Measurements from ENCODE around the gene ITGA11.
A peak's percentile ranks its signal among the peaks of the same experiment; 100 is the strongest.

Gene ITGA11

DNA sequence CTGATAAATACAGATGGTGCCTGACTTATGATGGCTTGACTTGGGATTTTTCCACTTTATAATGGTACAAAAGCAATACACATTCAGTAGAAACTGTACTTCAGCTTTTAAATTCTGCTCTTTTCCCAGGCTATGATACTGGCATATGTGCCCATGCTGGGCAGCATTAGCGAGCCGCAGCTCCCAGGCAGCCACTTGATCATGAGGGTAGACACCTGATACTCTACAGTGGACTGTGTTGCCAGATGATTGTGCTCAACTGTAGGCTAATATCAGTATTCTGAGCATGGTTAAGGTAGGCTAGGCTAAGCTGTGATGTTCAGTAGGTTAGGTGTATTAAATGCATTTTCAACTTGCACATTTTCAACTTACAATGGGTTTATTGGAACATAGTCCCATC lies 172.1 kb downstream of the ITGA11 start:
- DNase-seq, result peak; percentile 20

DNA sequence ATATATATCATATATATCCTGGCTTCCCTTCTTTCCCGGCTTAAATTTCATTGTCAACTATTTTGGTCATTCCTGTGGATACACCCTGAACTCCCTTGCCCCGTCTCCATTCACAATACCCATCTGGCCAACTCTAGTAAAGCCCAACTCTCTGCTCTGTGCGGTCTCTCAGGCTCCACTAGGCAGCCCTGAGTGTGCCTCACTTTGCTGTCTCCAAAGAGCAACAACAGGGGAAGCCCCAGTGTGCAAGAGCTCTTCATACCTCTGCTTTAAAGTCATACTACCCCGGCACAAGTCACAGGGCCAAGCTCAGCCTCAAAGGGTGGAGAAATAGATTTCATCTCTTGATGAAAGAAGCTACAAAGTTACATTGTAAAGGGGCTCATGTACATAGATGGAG lies 173.3 kb downstream of the ITGA11 start:
- DNase-seq, result no peak

- peak; percentile 81 for DNase-seq
These were observed 175.1 kb downstream of the ITGA11 start for GRCh38 chr15:68256675-68257450.

- peak; percentile 61 for DNase-seq
These were observed 178.9 kb downstream of the ITGA11 start for GRCh38 chr15:68252925-68253534.

- DNase-seq, result no peak
These were observed 182.8 kb downstream of the ITGA11 start for GRCh38 chr15:68249058-68249713.
